K562 (cell line): ENCODE results near the gene ZNF862. TPM values are rescaled to one million over a fixed set of nuclear protein-coding genes. Genes with fewer than 3 reads are reported as not detected.

ENCODE experiments used
- ATAC-seq: fragments of 200-7000 bp; cut with Tn5 transposase; 3 replicates; pipeline ENCODE4 v1.9.1; 2020; ENCODE audit warnings: moderate library complexity
- BruUV-seq: library from RNA; stranded (reverse); fragments of 400-500 nt; replicated peaks from 2 replicates; lab custom pipeline; 2021; lab: Mats Ljungman, UMichigan
- CTCF ChIA-PET: fragments of 300-600 bp; formaldehyde crosslinking; extraction: SDS; loops from one replicate; lab custom pipeline; 2021; ENCODE audit warnings: low intra/inter-chr PET ratio; lab: Yijun Ruan, JAX
- POLR2A ChIA-PET: fragments of 300-600, 350-650 bp; sonication (Branson Sonifier 250); formaldehyde crosslinking; extraction: SDS; loops from one replicate; lab custom pipeline; 2021; ENCODE audit warnings: antibody characterized with exemption, inconsistent platforms; lab: Yijun Ruan, JAX
- DNase-seq, 4 experiments: peaks; one replicate each; pipeline versions ENCODE4 v3.0.0 to v3.0.0-alpha.2; 2011 to 2018; ENCODE audit warnings: low spot score in 3 of 4, mixed read lengths in 3 of 4; ENCODE audit errors: extremely low read depth in 1 of 4
- FAIRE-seq: peaks from 2 replicates; lab custom pipeline; 2011; peaks lifted over from hg19 to GRCh38; lab: Jason Lieb, UNC
- H2AFZ ChIP-seq: 2 replicates; pipeline ENCODE4 v1.6.0; 2011; ENCODE audit warnings: low read depth, low read length, control low read depth, inconsistent platforms
- H3K27ac ChIP-seq: fragments of 200-600 bp; 3 replicates; pipeline ENCODE4 v1.8.0; 2011; ENCODE audit warnings: low read depth, mild to moderate bottlenecking, control low read depth, inconsistent platforms, low read length, moderate library complexity, mixed read lengths; ENCODE audit errors: extremely low read depth
- H3K27me3 ChIP-seq, 2 experiments: fragments of 300-600 bp in 1 of 2; 2 replicates in 1 of 2; 3 replicates in 1 of 2; pipeline versions ENCODE4 v1.6.0 to v1.8.0; 2011; ENCODE audit warnings: inconsistent platforms in 2 of 2, low read length in 2 of 2, mild to moderate bottlenecking in 1 of 2, mixed read lengths in 1 of 2, moderate library complexity in 1 of 2; ENCODE audit not compliant: control insufficient read depth in 2 of 2, insufficient read depth in 2 of 2
- H3K36me3 ChIP-seq: fragments of 300-600 bp; 3 replicates; pipeline ENCODE4 v1.8.0; 2011; ENCODE audit warnings: mild to moderate bottlenecking, low read length, inconsistent platforms; ENCODE audit not compliant: control insufficient read depth, insufficient read depth
- H3K4me1 ChIP-seq, 2 experiments: fragments of 200-600 bp in 1 of 2; replicated peaks in 1 of 2; 2 replicates in 1 of 2; 3 replicates in 1 of 2; pipeline versions ENCODE4 v1.5.1 to v1.8.0; 2011; ENCODE audit warnings: inconsistent platforms in 2 of 2, low read length in 2 of 2, mild to moderate bottlenecking in 1 of 2, mixed read lengths in 1 of 2, moderate library complexity in 1 of 2; ENCODE audit not compliant: control insufficient read depth in 2 of 2, insufficient read depth in 2 of 2
- H3K4me2 ChIP-seq: 2 replicates; pipeline ENCODE4 v1.6.1; 2011; ENCODE audit warnings: low read length, control low read depth, inconsistent platforms, mixed read lengths; ENCODE audit not compliant: insufficient read depth
- H3K4me3 ChIP-seq: fragments of 200-600 bp; sonication (generic), shearing (Covaris generic); 2 replicates; pipeline ENCODE4 v1.5.1; 2016; ENCODE audit warnings: control low read depth, inconsistent platforms
- H3K79me2 ChIP-seq: fragments of 200-600 bp; 3 replicates; pipeline ENCODE4 v1.8.0; 2011; ENCODE audit warnings: low read length, inconsistent platforms; ENCODE audit not compliant: control insufficient read depth, insufficient read depth
- H3K9ac ChIP-seq, 2 experiments: 2 replicates each; pipeline versions ENCODE4 v1.6.0 to v1.6.1; 2011; ENCODE audit warnings: low read depth in 2 of 2, low read length in 2 of 2, control low read depth in 1 of 2, inconsistent platforms in 1 of 2, mild to moderate bottlenecking in 1 of 2, mixed read lengths in 1 of 2; ENCODE audit not compliant: insufficient read depth in 1 of 2
- H3K9me1 ChIP-seq: one replicate; pipeline ENCODE4 v1.6.0; 2011; ENCODE audit warnings: inconsistent platforms, mild to moderate bottlenecking, low read length, moderate library complexity; ENCODE audit not compliant: control insufficient read depth, insufficient read depth
- H3K9me3 ChIP-seq: replicated peaks from 2 replicates; pipeline ENCODE4 v1.5.1; 2011; ENCODE audit warnings: low read depth, low read length, inconsistent platforms; ENCODE audit not compliant: control insufficient read depth, insufficient read depth
- H4K20me1 ChIP-seq: replicated peaks from 2 replicates; pipeline ENCODE4 v1.6.1; 2011; ENCODE audit warnings: low read length, inconsistent platforms, mixed read lengths; ENCODE audit not compliant: control insufficient read depth, insufficient read depth
- GTF2A2 ChIP-seq: IDR thresholded peaks from 2 replicates; pipeline ENCODE4 v1.6.1; 2016; ENCODE audit warnings: mild to moderate bottlenecking, missing genetic modification characterization, missing compliant biosample characterization
- POLR2G ChIP-seq: fragments of 200-400 bp; formaldehyde crosslinking; IDR thresholded peaks from 2 replicates; pipeline ENCODE4 v1.6.1; 2017; ENCODE audit warnings: low read depth, mild to moderate bottlenecking, antibody characterized with exemption, low read length, moderate library complexity
- SREBF1 ChIP-seq: fragments of 150-350 bp; IDR thresholded peaks from 2 replicates; pipeline ENCODE4 v1.6.1; 2014; ENCODE audit warnings: antibody characterized with exemption, low read depth, low read length, borderline replicate concordance
- WGBS: fragments of 100-300 bp; shearing (Covaris generic); methylation state at CpG from one replicate; pipeline ENCODE4 v1.1.6; 2016; ENCODE audit warnings: low coverage, mixed read lengths; ENCODE audit not compliant: insufficient coverage; ENCODE audit errors: missing lambda C conversion rate; 5-methylcytosine and 5-hydroxymethylcytosine counted together
- in situ Hi-C: fragments of 300-500 bp; cut with MboI; formaldehyde crosslinking; loops from 4 replicates; pipeline ENCODE4 v1.15.0; 2018; ENCODE audit warnings: inconsistent platforms, mixed read lengths
- intact Hi-C: fragments of 100-400 bp; cut with micrococcal nuclease; formaldehyde crosslinking; loops from 2 replicates; pipeline ENCODE4 v1.14.2; 2022
- polyA plus RNA-seq, 8 experiments: library from polyadenylated mRNA; depleted of rRNA in 4 of 8; stranded (reverse) in 5 of 8; unstranded in 3 of 8; fragments of >200 nt; fragmentation: Nextera tagmentation in 2 of 8; fragmentation: Illumina TruSeq in 1 of 8; extraction: Ambion mirVana in 2 of 8; extraction: Trizol in 1 of 8; gene quantifications; 2 replicates each; pipeline versions ENCODE4 v1.2.1 to v1.2.3, GENCODE V29; 2011 to 2014; ENCODE audit warnings: inconsistent platforms in 1 of 8, missing spikeins in 1 of 8
- total RNA-seq, 7 experiments: library from RNA; depleted of rRNA in 6 of 7; stranded (reverse); fragments of >200 nt in 6 of 7; fragmentation: Illumina TruSeq in 2 of 7; extraction: Trizol in 2 of 7; gene quantifications; 2 replicates each; pipeline versions ENCODE4 v1.2.1 to v1.2.3, GENCODE V29; 2011 to 2021; ENCODE audit warnings: low replicate concordance in 1 of 7
- TF ChIP-seq, protein P1 (sequence below): fragments of 450-650 bp; formaldehyde crosslinking; IDR thresholded peaks from 2 replicates; pipeline ENCODE4 v1.4.0; 2022; ENCODE audit warnings: mild to moderate bottlenecking, moderate library complexity

Gene ZNF862
- total and polyA plus RNA-seq, 9 of the 15 experiments (the other 6 are each of a cell fraction or from before 2014, with no cell fraction given) = 1.1 to 3.9 (median 2.6) TPM

DNA sequence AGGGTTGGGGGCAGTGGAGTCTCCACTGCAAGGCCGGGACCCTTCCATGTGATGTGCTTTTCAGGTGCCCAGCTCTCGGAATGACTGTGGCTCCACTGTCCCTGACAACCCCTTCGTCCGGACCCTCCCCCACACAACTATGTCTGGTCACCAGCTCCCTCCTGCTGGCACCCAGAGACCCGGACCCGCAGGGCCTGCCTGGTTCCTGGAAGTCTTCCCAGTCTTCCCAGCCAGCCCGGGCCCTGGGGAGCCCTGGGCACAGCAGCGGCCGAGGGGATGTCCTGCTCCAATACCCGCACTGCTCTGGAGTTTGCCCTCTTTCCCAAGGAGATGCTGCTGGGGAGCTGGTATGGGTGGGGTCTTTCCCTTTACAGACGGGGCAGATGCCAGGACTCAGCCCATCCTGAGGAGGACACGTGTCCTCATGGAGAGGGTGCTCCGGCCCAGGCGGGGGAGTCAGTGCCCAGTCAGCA is 41.1 kb downstream of the ZNF862 start:
- no peaks in the 10 kb centered on the region for H3K9me3 ChIP-seq
- no TSS peak for BruUV-seq
- in situ Hi-C loops = no loop called here
- no peak overlapping the region; a peak in 1 of 4 replicates for H3K9ac ChIP-seq
- POLR2A ChIA-PET = no interaction called here
- H3K79me2 ChIP-seq = no peaks in the 10 kb centered on the region
- H2AFZ ChIP-seq = no peak overlapping the region
- no peak overlapping the region for H3K4me3 ChIP-seq
- H3K27ac ChIP-seq = no peak overlapping the region
- H3K4me2 ChIP-seq = no peak overlapping the region
- DNase-seq (no peak), FAIRE-seq (no peak), ATAC-seq (no peak)
- intact Hi-C loops = no loop called here
- WGBS = 23% methylated on average over 14 of the region's 14 CpGs
- peaks cover 13 to 26% of the 10 kb centered on the region in 2 experiments for H3K4me1 ChIP-seq
- peaks cover 0 to 24% of the 10 kb centered on the region in 2 experiments; a peak in 2 of 5 replicates for H3K27me3 ChIP-seq
- H3K36me3 ChIP-seq = no peaks in the 10 kb centered on the region
- CTCF ChIA-PET = no interaction called here
- H3K9me1 ChIP-seq = no peaks in the 10 kb centered on the region
- no peak for TF ChIP-seq GTF2A2 (tag)
- no peak for TF ChIP-seq SREBF1
- TF ChIP-seq, protein P1, sequence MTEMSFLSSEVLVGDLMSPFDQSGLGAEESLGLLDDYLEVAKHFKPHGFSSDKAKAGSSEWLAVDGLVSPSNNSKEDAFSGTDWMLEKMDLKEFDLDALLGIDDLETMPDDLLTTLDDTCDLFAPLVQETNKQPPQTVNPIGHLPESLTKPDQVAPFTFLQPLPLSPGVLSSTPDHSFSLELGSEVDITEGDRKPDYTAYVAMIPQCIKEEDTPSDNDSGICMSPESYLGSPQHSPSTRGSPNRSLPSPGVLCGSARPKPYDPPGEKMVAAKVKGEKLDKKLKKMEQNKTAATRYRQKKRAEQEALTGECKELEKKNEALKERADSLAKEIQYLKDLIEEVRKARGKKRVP (CRISPR knock-in tag) = no peak
- no peak for TF ChIP-seq POLR2G
- H4K20me1 ChIP-seq = peaks cover 9% of the 10 kb centered on the region; the same call in 1 of the 2 replicates
